ENCODE measurements around the gene BTBD10. TPM values are rescaled to one million over a fixed set of nuclear protein-coding genes. Genes with fewer than 3 reads are reported as not detected.

BTBD10 gene
- total RNA-seq, 1 experiment from 2014 or later, result 23.3 TPM

DNA sequence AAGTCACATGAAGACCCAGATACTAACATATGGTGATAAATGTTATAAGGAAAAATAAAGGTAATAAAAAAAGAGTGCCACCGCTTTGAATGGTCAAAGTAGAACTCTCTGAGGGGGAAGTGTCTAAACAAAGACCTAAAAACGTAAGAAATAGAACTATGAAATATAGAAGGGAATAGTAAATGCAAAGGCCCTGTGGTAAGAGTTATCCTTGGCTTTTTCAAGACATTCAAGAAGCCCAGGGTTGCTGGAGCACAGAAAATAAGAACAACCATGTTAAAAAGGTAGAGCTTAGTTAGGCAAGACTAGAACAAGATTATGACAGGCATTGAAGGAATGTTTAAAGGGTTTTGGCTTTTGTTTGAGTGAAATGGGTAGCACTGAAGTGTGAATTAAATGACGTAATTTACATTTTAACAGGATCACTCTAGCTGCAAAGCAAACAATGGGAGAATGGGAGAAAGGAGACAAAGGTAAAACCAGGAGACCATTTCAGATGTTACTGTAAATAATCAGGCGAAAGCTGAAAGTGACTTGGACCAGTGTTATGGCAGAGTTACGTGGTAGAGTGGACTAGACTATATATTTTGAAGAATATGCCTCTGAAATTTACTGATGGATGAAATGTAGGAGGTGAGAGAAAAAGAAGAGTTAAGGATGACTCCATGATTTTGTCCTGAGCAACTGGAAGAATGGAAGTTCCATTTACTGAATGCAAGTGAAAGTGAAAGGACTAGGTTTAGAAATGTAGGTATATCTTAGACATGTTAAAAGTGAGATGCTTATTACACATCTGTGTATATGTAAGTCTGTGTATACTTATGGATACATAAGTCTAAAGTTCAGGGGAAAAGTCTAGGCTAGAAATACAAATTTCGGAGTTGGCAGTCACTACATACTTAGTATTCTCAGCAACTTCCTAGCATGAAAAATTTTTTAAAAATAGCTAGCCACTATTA, 28.5 kb downstream of the BTBD10 start:
- Histone ChIP-seq H3K18ac (ENCODE audit: insufficient read length, low read depth, low read length) (no peak overlapping the region), H4K20me1 (ENCODE audit: control insufficient read depth, insufficient read depth, insufficient read length) (no peaks in the 10 kb centered on the region), H2BK120ac (ENCODE audit: low read depth, low read length, poor library complexity, severe bottlenecking) (no peak overlapping the region), H2AFZ (ENCODE audit: low read length) (no peak overlapping the region), H3K27ac (ENCODE audit: insufficient read length, low read depth, low read length) (peak overlapping the region; percentile 57), H2BK5ac (ENCODE audit: insufficient read length, low read length) (no peak overlapping the region), H2BK15ac (ENCODE audit: low read depth, low read length) (no peak overlapping the region), H3K4me1 (ENCODE audit: insufficient read depth, low read length) (no peaks in the 10 kb centered on the region; the same call in 1 of the 2 replicates), H3K9me3 (ENCODE audit: control insufficient read depth, low read depth, low read length) (no peaks in the 10 kb centered on the region), H3K23ac (ENCODE audit: insufficient read length, low read depth, low read length) (no peak overlapping the region), H2BK20ac (ENCODE audit: low read depth, low read length, poor library complexity, severe bottlenecking) (no peak overlapping the region), H3K9ac (ENCODE audit: extremely low read depth, insufficient read length, low read length) (no peak overlapping the region), H4K8ac (replicated peaks; ENCODE audit: insufficient read length, low read depth, low read length) (no peak overlapping the region), H3K27me3 (ENCODE audit: insufficient read depth, low read length) (no peaks in the 10 kb centered on the region), H3K79me1 (ENCODE audit: insufficient read depth, low read depth, low read length, poor library complexity, severe bottlenecking) (no peaks in the 10 kb centered on the region), H2AK5ac (ENCODE audit: insufficient read length, low read length) (no peak overlapping the region), H3K56ac (ENCODE audit: insufficient read length, low read depth, low read length) (no peak overlapping the region), H3K79me2 (ENCODE audit: insufficient read depth, low read length) (no peaks in the 10 kb centered on the region; the same call in 1 of the 2 replicates), H4K91ac (ENCODE audit: insufficient read length, low read depth, low read length) (no peak overlapping the region), H3K23me2 (ENCODE audit: insufficient read length, low read depth, low read length, poor library complexity, severe bottlenecking) (no peaks in the 10 kb centered on the region), H3K4ac (ENCODE audit: low read depth, low read length) (no peak overlapping the region; the same call in 1 of the 2 replicates), H4K5ac (ENCODE audit: insufficient read length, low read depth, low read length) (no peak overlapping the region), H3K14ac (ENCODE audit: insufficient read depth, low read length) (no peak overlapping the region; the same call in 1 of the 2 replicates), H2BK12ac (ENCODE audit: insufficient read length, low read depth, low read length) (no peak overlapping the region), H3K4me2 (ENCODE audit: insufficient read depth, insufficient read length, low read length) (peak overlapping the region; percentile 15), H3T11ph (ENCODE audit: low read length) (peak overlapping the region; percentile 85)
- Mint-ChIP-seq H3K4me1 (peaks cover 39 to 45% of the 10 kb centered on the region in 2 experiments), H3K27me3 (ENCODE audit: low read depth) (no peaks in the 10 kb centered on the region), H3K9me3 (peaks cover 3 to 4% of the 10 kb centered on the region in 2 experiments; a peak in 4 of 5 replicates), H3K27ac (peak overlapping the region; percentile 77 to 97 (median 96); a peak in 6 of 7 replicates), H3K36me3 (ENCODE audit: insufficient read depth in 1 of 3, low read depth in 3 of 3) (peaks cover 4 to 10% (median 7%) of the 10 kb centered on the region in 3 experiments; a peak in 5 of 7 replicates), H3K4me3 (peak overlapping the region in 1 of 2 experiments; percentile 34; a peak in 2 of 5 replicates)
- no peak for DNase-seq
- WGBS (ENCODE audit: extremely low coverage, insufficient read length, low lambda C conversion rate), result no CpG with 5 or more reads among the region's 6 CpGs
- no peak for TF ChIP-seq CTCF (conservative IDR thresholded peaks at IDR 0.05)

Data from H9 (cell line).